Activated CD4-positive, alpha-beta T cell treated with anti-CD3 and anti-CD28 coated beads for 36 hours (primary cell): ENCODE results near the gene HPS4. TPM values are rescaled to one million over a fixed set of nuclear protein-coding genes. Genes with fewer than 3 reads are reported as not detected.

Experiments
- ATAC-seq: fragments of 200-7000 bp; cut with Tn5 transposase; one replicate; pipeline ENCODE4 v1.10.0; 2021; ENCODE audit warnings: mild to moderate bottlenecking, moderate library complexity
- CTCF ChIA-PET: fragments of 350-600 bp; sonication (Branson Sonifier 250); formaldehyde crosslinking; loops from one replicate; lab custom pipeline; 2021; ENCODE audit warnings: antibody characterized with exemption; lab: Charles Lee
- POLR2A ChIA-PET: fragments of 350-600 bp; sonication (Branson Sonifier 250); formaldehyde crosslinking; loops from one replicate; lab custom pipeline; 2021; ENCODE audit warnings: antibody characterized with exemption, inconsistent platforms; lab: Charles Lee
- DNase-seq: peaks from one replicate; pipeline ENCODE4 v3.0.0-alpha.2; 2020
- H3K27ac Mint-ChIP-seq: one replicate; pipeline ENCODE4 v1.8.0; 2021; ENCODE audit warnings: mixed read lengths
- H3K27me3 Mint-ChIP-seq: one replicate; pipeline ENCODE4 v1.8.0; 2021; ENCODE audit warnings: mixed read lengths
- H3K36me3 Mint-ChIP-seq: one replicate; pipeline ENCODE4 v1.8.0; 2021; ENCODE audit warnings: low read depth, mixed read lengths
- H3K4me1 Mint-ChIP-seq: one replicate; pipeline ENCODE4 v1.8.0; 2021; ENCODE audit warnings: mixed read lengths
- H3K4me3 Mint-ChIP-seq: one replicate; pipeline ENCODE4 v1.8.0; 2021; ENCODE audit warnings: mild to moderate bottlenecking, moderate library complexity, mixed read lengths
- H3K9me3 Mint-ChIP-seq: one replicate; pipeline ENCODE4 v1.8.0; 2021; ENCODE audit warnings: low read depth, mixed read lengths
- intact Hi-C, 2 experiments: fragments of 100-400 bp; cut with DNase I in 1 of 2; cut with micrococcal nuclease in 1 of 2; formaldehyde crosslinking; loops; one replicate each; pipeline versions ENCODE4 v1.14.2 to v1.15.1; 2022 to 2024; cut with DNase I, micrococcal nuclease
- total RNA-seq, 2 experiments: library from RNA; stranded (reverse); gene quantifications; one replicate each; pipeline ENCODE4 v1.2.3, GENCODE V29; 2021

HPS4 gene
- total RNA-seq, 2 experiments from 2014 or later = 49.3 to 60.9 TPM

GRCh38 chr22:26481694-26482093 lies 1.9 kb downstream of the HPS4 start:
- Mint-ChIP-seq H3K4me3 (peak overlapping the region; percentile 82), H3K27ac (peak overlapping the region; percentile 87), H3K27me3 (no peaks in the 10 kb centered on the region), H3K4me1 (peaks cover 75% of the 10 kb centered on the region), H3K9me3 (no peaks in the 10 kb centered on the region), H3K36me3 (peaks cover 37% of the 10 kb centered on the region)
- CTCF ChIA-PET = interaction anchor here (0.6 to 5.7 kb wide), 12 partner anchors 10 to 192 kb away, joined by 3 to 27 read pairs (median 4); no protein-coding TSS in a partner anchor
- peak; percentile 24 for DNase-seq
- POLR2A ChIA-PET = interaction anchor here (0.6 to 1.7 kb wide), 3 partner anchors 40 to 89 kb away, joined by 3 to 12 read pairs (median 6); no protein-coding TSS in a partner anchor
- ATAC-seq = no peak
- intact Hi-C loops = loop anchor here (2.0 kb wide), 5 partner anchors 31 to 1033 kb away; partner anchors contain the start of genes ASPHD2 (in 1 of the 2) and TFIP11 (in 1 of the 2)

DNA sequence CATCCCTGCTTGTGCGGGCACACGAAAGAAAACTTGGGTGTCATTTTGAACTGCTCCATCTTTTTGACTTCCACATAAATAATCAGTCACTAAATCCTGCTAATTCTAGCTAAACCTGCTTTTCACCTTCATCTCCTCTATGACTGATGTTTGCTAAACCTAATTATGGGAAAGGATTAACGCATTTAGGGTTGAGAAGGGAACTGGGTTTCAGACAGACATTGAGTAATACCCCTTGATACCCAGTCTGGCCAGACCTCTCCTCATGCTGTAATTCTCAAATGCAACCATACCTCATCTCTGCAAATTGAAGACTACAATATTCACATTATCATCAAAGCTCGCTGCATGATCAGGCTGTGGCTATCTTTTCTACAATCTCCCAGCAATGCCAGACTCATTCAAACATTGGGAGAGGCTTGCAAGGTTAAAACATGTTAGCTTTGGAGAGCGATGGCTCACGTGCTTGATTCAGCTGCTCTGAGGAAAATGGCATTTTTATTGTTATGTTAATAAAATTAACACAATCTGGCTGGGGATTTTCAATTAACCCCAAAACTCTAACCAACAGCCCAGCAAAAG lies 2.4 kb downstream of the HPS4 start:
- ATAC-seq (no peak), DNase-seq (no peak)
- Mint-ChIP-seq H3K4me1 (peaks cover 75% of the 10 kb centered on the region), H3K4me3 (peak overlapping the region; percentile 82), H3K36me3 (peaks cover 40% of the 10 kb centered on the region), H3K27ac (peak overlapping the region; percentile 87), H3K27me3 (no peaks in the 10 kb centered on the region), H3K9me3 (no peaks in the 10 kb centered on the region)
- intact Hi-C loops = no loop called here
- ChIA-PET POLR2A (interaction anchor here (0.6 to 1.7 kb wide), 2 partner anchors 40 to 50 kb away, joined by 6 to 12 read pairs; no protein-coding TSS in a partner anchor), CTCF (interaction anchor here (0.6 to 5.7 kb wide), 10 partner anchors 9 to 180 kb away, joined by 3 to 27 read pairs (median 3); no protein-coding TSS in a partner anchor)

GRCh38 chr22:26480611-26480932 lies 3.0 kb downstream of the HPS4 start:
- Mint-ChIP-seq H3K27ac (peak overlapping the region; percentile 87), H3K4me1 (peaks cover 68% of the 10 kb centered on the region), H3K36me3 (peaks cover 40% of the 10 kb centered on the region), H3K27me3 (no peaks in the 10 kb centered on the region), H3K9me3 (no peaks in the 10 kb centered on the region), H3K4me3 (peak overlapping the region; percentile 82)
- POLR2A ChIA-PET = no interaction called here
- intact Hi-C loops = no loop called here
- ATAC-seq = no peak
- CTCF ChIA-PET = interaction anchor here (0.7 to 5.7 kb wide), 3 partner anchors 22 to 116 kb away, joined by 3 to 27 read pairs (median 3); no protein-coding TSS in a partner anchor
- no peak for DNase-seq

- no peak for DNase-seq
- intact Hi-C loops = no loop called here
- Mint-ChIP-seq H3K27me3 (no peaks in the 10 kb centered on the region), H3K4me3 (peak overlapping the region; percentile 82), H3K27ac (peak overlapping the region; percentile 75), H3K4me1 (peaks cover 63% of the 10 kb centered on the region), H3K36me3 (peaks cover 41% of the 10 kb centered on the region), H3K9me3 (no peaks in the 10 kb centered on the region)
- CTCF ChIA-PET = interaction anchor here (0.5 to 5.7 kb wide), 11 partner anchors 13 to 175 kb away, joined by 3 to 27 read pairs (median 3); no protein-coding TSS in a partner anchor
- no peak for ATAC-seq
- POLR2A ChIA-PET = interaction anchor here (1.2 kb wide), 1 partner anchor 193 kb away, joined by 3 read pairs; no protein-coding TSS in a partner anchor
These were observed 3.6 kb downstream of the HPS4 start for GRCh38 chr22:26479792-26480610.

DNA sequence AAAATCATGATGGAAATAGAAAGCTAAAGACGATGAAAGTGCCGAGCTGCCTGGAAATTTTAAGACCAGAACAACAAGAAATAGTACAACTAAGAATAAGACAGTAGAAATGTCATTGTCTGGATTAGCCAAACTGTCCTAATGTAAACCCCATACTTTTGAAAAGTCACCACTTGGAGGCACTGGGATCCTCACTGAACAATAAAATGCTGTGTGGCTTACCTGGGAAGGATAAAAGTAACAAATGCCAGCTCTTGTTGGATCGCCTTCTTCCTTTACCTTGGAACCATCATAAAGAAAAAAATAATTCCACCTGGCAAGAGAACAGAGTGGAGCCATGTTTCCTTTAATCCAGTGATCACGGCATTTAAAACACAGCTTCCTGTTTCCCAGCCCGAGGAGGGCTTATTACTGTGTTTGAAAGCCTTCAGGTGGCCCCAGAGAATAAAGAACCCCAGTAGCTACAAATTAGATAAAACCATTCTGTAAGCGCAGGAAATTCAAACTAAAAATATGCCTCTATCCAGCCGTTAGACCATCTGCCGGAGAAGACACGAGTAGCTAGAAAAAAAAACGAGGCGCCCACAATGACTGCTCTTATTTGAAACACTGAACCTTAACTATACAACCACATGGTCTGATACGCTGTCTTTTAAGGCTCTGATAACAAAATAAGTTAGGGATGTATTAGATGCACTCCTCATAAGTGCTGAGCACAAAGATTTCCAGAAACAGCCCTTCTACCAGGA lies 4.4 kb downstream of the HPS4 start:
- Mint-ChIP-seq H3K9me3 (no peaks in the 10 kb centered on the region), H3K27ac (peak overlapping the region; percentile 75), H3K4me3 (peak overlapping the region; percentile 69), H3K27me3 (no peaks in the 10 kb centered on the region), H3K4me1 (peaks cover 63% of the 10 kb centered on the region), H3K36me3 (peaks cover 47% of the 10 kb centered on the region)
- no peak for DNase-seq
- ChIA-PET POLR2A (interaction anchor here (1.2 kb wide), 1 partner anchor 194 kb away, joined by 3 read pairs; no protein-coding TSS in a partner anchor), CTCF (interaction anchor here (0.5 to 1.6 kb wide), 11 partner anchors 12 to 194 kb away, joined by 3 to 5 read pairs (median 3); no protein-coding TSS in a partner anchor)
- intact Hi-C loops = no loop called here
- ATAC-seq = no peak

- DNase-seq = no peak
- Mint-ChIP-seq H3K9me3 (no peaks in the 10 kb centered on the region), H3K4me3 (no peak overlapping the region), H3K4me1 (peaks cover 56% of the 10 kb centered on the region), H3K27ac (no peak overlapping the region), H3K27me3 (no peaks in the 10 kb centered on the region), H3K36me3 (peaks cover 58% of the 10 kb centered on the region)
- intact Hi-C loops = no loop called here
- no peak for ATAC-seq
- ChIA-PET POLR2A (no interaction called here), CTCF (no interaction called here)
These were observed 6.2 kb downstream of the HPS4 start for GRCh38 chr22:26477341-26477731.

DNA sequence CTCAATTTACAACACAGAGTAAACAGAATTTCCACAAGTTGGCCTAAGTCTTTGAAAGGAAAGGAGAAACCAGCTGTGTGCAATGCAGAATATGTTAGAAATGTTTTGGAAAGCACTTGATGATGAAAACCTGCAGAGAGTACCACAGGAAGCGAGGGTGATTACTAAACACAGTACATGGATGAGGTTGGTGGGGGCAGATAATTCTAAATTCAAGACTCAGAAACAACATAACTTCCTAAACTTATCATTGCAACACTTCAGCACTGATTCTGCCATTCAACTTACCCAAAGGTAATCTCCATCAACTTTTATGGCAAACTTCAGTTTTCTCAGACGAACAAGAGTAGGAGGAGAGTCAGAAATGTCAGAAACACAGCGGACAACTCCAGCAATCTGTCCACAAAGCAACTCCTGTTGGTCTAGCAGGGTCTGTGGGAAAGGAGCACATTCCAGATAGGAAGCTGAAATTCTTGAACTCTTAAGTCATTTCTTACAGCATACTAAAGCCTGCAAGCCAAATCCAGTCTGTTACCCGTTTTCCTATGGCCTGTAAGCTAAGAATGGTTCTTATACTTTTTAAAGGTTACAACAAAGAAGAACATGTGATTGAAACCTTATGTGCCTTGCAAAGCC lies 6.8 kb downstream of the HPS4 start:
- Mint-ChIP-seq H3K36me3 (peaks cover 62% of the 10 kb centered on the region), H3K27ac (peak overlapping the region; percentile 59), H3K9me3 (no peaks in the 10 kb centered on the region), H3K4me1 (peaks cover 51% of the 10 kb centered on the region), H3K4me3 (no peak overlapping the region), H3K27me3 (no peaks in the 10 kb centered on the region)
- ChIA-PET CTCF (no interaction called here), POLR2A (no interaction called here)
- ATAC-seq = peak; percentile 13
- DNase-seq = no peak
- intact Hi-C loops = no loop called here

GRCh38 chr22:26474682-26475081 lies 8.9 kb downstream of the HPS4 start:
- no peaks in the 10 kb centered on the region for H3K9me3 Mint-ChIP-seq
- peak overlapping the region; percentile 35 for H3K27ac Mint-ChIP-seq
- H3K27me3 Mint-ChIP-seq = no peaks in the 10 kb centered on the region
- POLR2A ChIA-PET = no interaction called here
- ATAC-seq (no peak), DNase-seq (no peak)
- CTCF ChIA-PET = interaction anchor here (0.9 to 1.2 kb wide), 3 partner anchors 14 to 22 kb away, joined by 3 to 4 read pairs (median 4); no protein-coding TSS in a partner anchor
- H3K4me3 Mint-ChIP-seq = no peak overlapping the region
- peaks cover 32% of the 10 kb centered on the region for H3K4me1 Mint-ChIP-seq
- H3K36me3 Mint-ChIP-seq = peaks cover 62% of the 10 kb centered on the region
- intact Hi-C loops = no loop called here

- no peaks in the 10 kb centered on the region for H3K9me3 Mint-ChIP-seq
- ATAC-seq = no peak
- ChIA-PET POLR2A (no interaction called here), CTCF (interaction anchor here (1.3 kb wide), 1 partner anchor 10 kb away, joined by 4 read pairs; no protein-coding TSS in a partner anchor)
- H3K4me1 Mint-ChIP-seq = peaks cover 6% of the 10 kb centered on the region
- peaks cover 58% of the 10 kb centered on the region for H3K36me3 Mint-ChIP-seq
- H3K27ac Mint-ChIP-seq = no peak overlapping the region
- no peak overlapping the region for H3K4me3 Mint-ChIP-seq
- DNase-seq = no peak
- H3K27me3 Mint-ChIP-seq = no peaks in the 10 kb centered on the region
- intact Hi-C loops = no loop called here
These were observed 12.1 kb downstream of the HPS4 start for GRCh38 chr22:26471522-26471921.

DNA sequence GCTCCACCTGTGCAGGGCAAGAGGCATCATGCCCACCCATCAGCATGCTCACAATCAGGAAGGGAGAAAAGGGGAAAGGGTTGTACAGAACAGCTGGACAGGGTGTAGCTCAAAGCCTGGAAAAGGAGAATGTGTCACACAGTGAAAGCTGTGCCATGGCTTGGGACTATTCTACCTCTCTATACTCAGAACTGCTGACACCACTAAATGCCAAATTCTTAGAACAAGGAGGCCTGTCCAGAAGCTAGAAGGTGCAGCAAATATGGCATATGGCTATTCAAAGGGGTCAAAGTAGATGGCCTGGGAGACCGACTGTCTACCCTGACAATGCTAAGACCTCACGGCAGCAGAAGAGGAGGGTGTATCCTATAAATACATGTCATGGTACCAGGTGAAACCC lies 12.8 kb downstream of the HPS4 start:
- H3K4me1 Mint-ChIP-seq = peaks cover 5% of the 10 kb centered on the region
- intact Hi-C loops = no loop called here
- no peak for DNase-seq
- H3K27ac Mint-ChIP-seq = no peak overlapping the region
- ChIA-PET POLR2A (no interaction called here), CTCF (no interaction called here)
- ATAC-seq = no peak
- H3K36me3 Mint-ChIP-seq = peaks cover 59% of the 10 kb centered on the region
- H3K9me3 Mint-ChIP-seq = no peaks in the 10 kb centered on the region
- no peaks in the 10 kb centered on the region for H3K27me3 Mint-ChIP-seq
- no peak overlapping the region for H3K4me3 Mint-ChIP-seq
